HL-60 (cell line): ENCODE data around the gene HACL1.

Experiments
- DNase-seq, 2 experiments: peaks; one replicate each; pipeline ENCODE4 v3.0.0-alpha.2; 2010 to 2020; ENCODE audit warnings: low read depth in 1 of 2, low spot score in 1 of 2
- H3K27ac ChIP-seq: fragments of 250-450 bp; sonication (Bioruptor Pico); replicated peaks from 2 replicates; pipeline ENCODE4 v1.5.1; 2020; ENCODE audit warnings: mild to moderate bottlenecking, moderate library complexity
- H3K27me3 ChIP-seq: fragments of 250-450 bp; sonication (Bioruptor Pico); 2 replicates; pipeline ENCODE4 v1.5.1; 2021; ENCODE audit warnings: mild to moderate bottlenecking, moderate library complexity; ENCODE audit not compliant: insufficient read depth, poor library complexity, severe bottlenecking
- H3K4me3 ChIP-seq: replicated peaks from 2 replicates; pipeline ENCODE4 v1.5.1; 2011; ENCODE audit warnings: mild to moderate bottlenecking, control low read depth, low read length; ENCODE audit not compliant: insufficient read depth
- CTCF ChIP-seq: IDR thresholded peaks from one replicate; pipeline ENCODE4 v1.5.1; 2011; ENCODE audit warnings: low read length, control low read depth, inconsistent platforms; ENCODE audit not compliant: insufficient read depth
- GABPA ChIP-seq: IDR thresholded peaks from 2 replicates; pipeline ENCODE4 v1.6.1; 2012; ENCODE audit warnings: low read depth
- POLR2AphosphoS5 ChIP-seq: IDR thresholded peaks from 2 replicates; pipeline ENCODE4 v1.6.1; 2012; ENCODE audit warnings: low read depth
- REST ChIP-seq: IDR thresholded peaks from 2 replicates; pipeline ENCODE4 v1.6.1; 2012; ENCODE audit warnings: low read depth; ENCODE audit not compliant: insufficient replicate concordance
- SPI1 ChIP-seq: IDR thresholded peaks from 2 replicates; pipeline ENCODE4 v1.6.1; 2012; ENCODE audit warnings: low read depth, mild to moderate bottlenecking, borderline replicate concordance

Gene HACL1

GRCh38 chr3:15513810-15514662 is 87.3 kb downstream of the HACL1 start:
- no peak overlapping the region for H3K4me3 ChIP-seq
- DNase-seq: no peak
- no peaks in the 10 kb centered on the region for H3K27me3 ChIP-seq
- no peak for TF ChIP-seq GABPA
- TF ChIP-seq CTCF: no peak
- TF ChIP-seq REST: no peak
- no peak for TF ChIP-seq SPI1
- no peak for TF ChIP-seq POLR2AphosphoS5
- H3K27ac ChIP-seq: no peak overlapping the region

- no peak overlapping the region for H3K4me3 ChIP-seq
- no peak for TF ChIP-seq POLR2AphosphoS5
- TF ChIP-seq SPI1: no peak
- TF ChIP-seq CTCF: no peak
- TF ChIP-seq REST: no peak
- TF ChIP-seq GABPA: no peak
- H3K27me3 ChIP-seq: no peaks in the 10 kb centered on the region
- no peak overlapping the region for H3K27ac ChIP-seq
- no peak for DNase-seq
Measured at GRCh38 chr3:15513116-15513515, 88.3 kb downstream of the HACL1 start.

- H3K27me3 ChIP-seq: no peaks in the 10 kb centered on the region
- TF ChIP-seq REST: no peak
- 0 out of 2 replicates have a peak, but pooled peaks have one; percentile 44 for TF ChIP-seq POLR2AphosphoS5
- no peak for TF ChIP-seq CTCF
- DNase-seq: peak in 1 of 2 experiments; percentile 68
- peak overlapping the region; percentile 18; the same call in 1 of the 2 replicates for H3K27ac ChIP-seq
- H3K4me3 ChIP-seq: no peak overlapping the region
Measured at GRCh38 chr3:15512166-15512565, 89.2 kb downstream of the HACL1 start.
